Measurements from ENCODE around the gene GOLT1A.

Gene GOLT1A

GRCh38 chr1:204259782-204260181, 46.0 kb upstream of the GOLT1A start:
- DNase-seq (ENCODE audit: extremely low read depth, low read depth): no peak
- no peak for TF ChIP-seq CTCF (IDR thresholded peaks at IDR 0.05; ENCODE audit: low read depth, low read length)

GRCh38 chr1:204259196-204259595, 45.4 kb upstream of the GOLT1A start:
- no peak for TF ChIP-seq CTCF (IDR thresholded peaks at IDR 0.05; ENCODE audit: low read depth, low read length)
- no peak for DNase-seq (ENCODE audit: extremely low read depth, low read depth)

- TF ChIP-seq CTCF (IDR thresholded peaks at IDR 0.05; ENCODE audit: low read depth, low read length): peak; percentile 66
- DNase-seq (ENCODE audit: extremely low read depth, low read depth): no peak
Observed at GRCh38 chr1:204258213-204259115, 44.7 kb upstream of the GOLT1A start.

- TF ChIP-seq CTCF (IDR thresholded peaks at IDR 0.05; ENCODE audit: low read depth, low read length): no peak
- DNase-seq (ENCODE audit: extremely low read depth, low read depth): no peak
Observed at GRCh38 chr1:204257446-204257845, 43.7 kb upstream of the GOLT1A start.

GRCh38 chr1:204256531-204256930, 42.7 kb upstream of the GOLT1A start:
- no peak for DNase-seq (ENCODE audit: extremely low read depth, low read depth)
- TF ChIP-seq CTCF (IDR thresholded peaks at IDR 0.05; ENCODE audit: low read depth, low read length): no peak

GRCh38 chr1:204255966-204256365, 42.2 kb upstream of the GOLT1A start:
- no peak for TF ChIP-seq CTCF (IDR thresholded peaks at IDR 0.05; ENCODE audit: low read depth, low read length)
- no peak for DNase-seq (ENCODE audit: extremely low read depth, low read depth)

- no peak for DNase-seq (ENCODE audit: extremely low read depth, low read depth)
- TF ChIP-seq CTCF (IDR thresholded peaks at IDR 0.05; ENCODE audit: low read depth, low read length): no peak
Observed at GRCh38 chr1:204255225-204255624, 41.4 kb upstream of the GOLT1A start.
